ENCODE measurements around the gene CCM2L.

DNA sequence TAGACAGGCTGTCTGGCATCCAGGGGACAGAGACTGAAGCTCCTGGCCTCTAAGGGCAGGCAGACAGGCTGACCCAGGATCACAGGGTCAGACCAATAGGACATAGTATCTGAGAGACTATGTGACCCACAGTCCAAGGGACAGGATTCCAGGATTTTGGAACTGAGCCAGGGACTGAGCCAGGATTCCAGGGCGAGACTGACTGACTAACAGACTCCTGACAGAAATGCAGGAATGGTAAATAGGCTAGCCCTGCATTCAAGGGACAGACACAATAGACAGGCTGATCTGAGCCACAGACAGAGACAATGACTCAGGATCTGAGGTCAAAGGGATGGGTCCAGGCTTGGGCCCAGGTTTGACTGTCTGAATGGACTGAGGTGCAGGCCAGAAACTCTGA, 22.5 kb upstream of the CCM2L start:
- TF ChIP-seq EZH2 (IDR thresholded peaks at IDR 0.05): no peak
- no peak for TF ChIP-seq FOXP2 (optimal IDR thresholded peaks at IDR 0.05; ENCODE audit: control extremely low read depth, extremely low read length, insufficient read depth)
